Naive B cell (primary cell): ENCODE results near the gene APBB1IP. TPM values are rescaled to one million over a fixed set of nuclear protein-coding genes. Genes with fewer than 3 reads are reported as not detected.

Source experiments
- ATAC-seq, 2 donors: fragments of 150-1000 bp; cut with Tn5 transposase; 2 replicates each; pipeline ENCODE4 v1.10.0; 2021; ENCODE audit warnings: low read depth in 2 of 2, mild to moderate bottlenecking in 2 of 2, moderate library complexity in 2 of 2
- DNase-seq: peaks from one replicate; pipeline ENCODE4 v3.0.0; 2022
- H3K27ac Mint-ChIP-seq, 6 donors: one replicate each; pipeline ENCODE4 v1.8.0; 2020 to 2022; ENCODE audit warnings: mild to moderate bottlenecking in 6 of 6, mixed read lengths in 6 of 6, moderate library complexity in 5 of 6, inconsistent platforms in 2 of 6
- H3K27me3 Mint-ChIP-seq, 3 donors: one replicate each; pipeline ENCODE4 v1.8.0; 2021 to 2022; ENCODE audit warnings: mixed read lengths in 3 of 3, mild to moderate bottlenecking in 1 of 3
- H3K36me3 Mint-ChIP-seq, 2 donors: one replicate each; pipeline ENCODE4 v1.8.0; 2020 to 2022; ENCODE audit warnings: mixed read lengths in 2 of 2, inconsistent platforms in 1 of 2, mild to moderate bottlenecking in 1 of 2
- H3K4me1 Mint-ChIP-seq, 3 donors: one replicate each; pipeline ENCODE4 v1.8.0; 2020 to 2022; ENCODE audit warnings: mixed read lengths in 3 of 3, inconsistent platforms in 1 of 3, mild to moderate bottlenecking in 1 of 3, moderate library complexity in 1 of 3
- H3K4me3 Mint-ChIP-seq, 8 donors: one replicate each; pipeline ENCODE4 v1.8.0; 2020 to 2022; ENCODE audit warnings: mild to moderate bottlenecking in 8 of 8, mixed read lengths in 8 of 8, moderate library complexity in 8 of 8, inconsistent platforms in 2 of 8
- H3K9me3 Mint-ChIP-seq, 7 donors: one replicate each; pipeline ENCODE4 v1.8.0; 2020 to 2022; ENCODE audit warnings: mixed read lengths in 7 of 7, mild to moderate bottlenecking in 5 of 7, inconsistent platforms in 2 of 7, moderate library complexity in 1 of 7
- polyA plus RNA-seq, 6 donors: library from polyadenylated mRNA; unstranded; fragments of 300-500 nt; fragmentation: Illumina TruSeq; gene quantifications; one replicate each; pipeline ENCODE4 v1.2.3, GENCODE V29; 2021; ENCODE audit warnings: low read depth in 6 of 6

Gene APBB1IP
- polyA plus RNA-seq, 6 donors from 2014 or later: 40.1 to 76.1 (median 45.0) TPM

- Mint-ChIP-seq H3K27ac (peak overlapping the region; percentile 18 to 92 (median 76)), H3K9me3 (no peaks in the 10 kb centered on the region), H3K27me3 (no peaks in the 10 kb centered on the region), H3K36me3 (no peaks in the 10 kb centered on the region), H3K4me1 (peaks cover 12 to 14% (median 14%) of the 10 kb centered on the region in 3 donors), H3K4me3 (peak overlapping the region; percentile 29 to 79 (median 64))
- ATAC-seq (peak; percentile 99), DNase-seq (peak; percentile 66)
Observed at GRCh38 chr10:26430641-26431163, 7.4 kb upstream of the APBB1IP start.

- DNase-seq (no peak), ATAC-seq (no peak)
- peaks cover 31 to 35% (median 34%) of the 10 kb centered on the region in 3 donors for H3K4me1 Mint-ChIP-seq
- no peaks in the 10 kb centered on the region for H3K27me3 Mint-ChIP-seq
- H3K27ac Mint-ChIP-seq: no peak overlapping the region
- H3K36me3 Mint-ChIP-seq: no peaks in the 10 kb centered on the region
- H3K9me3 Mint-ChIP-seq: no peaks in the 10 kb centered on the region
- H3K4me3 Mint-ChIP-seq: no peak overlapping the region
Observed at GRCh38 chr10:26432938-26433337, 5.2 kb upstream of the APBB1IP start.

- Mint-ChIP-seq H3K9me3 (no peaks in the 10 kb centered on the region), H3K4me1 (peaks cover 33 to 42% (median 36%) of the 10 kb centered on the region in 3 donors)
Observed at GRCh38 chr10:26435852-26436251, 2.3 kb upstream of the APBB1IP start.

GRCh38 chr10:26436848-26437247 lies 1.3 kb upstream of the APBB1IP start:
- Mint-ChIP-seq H3K4me1 (peaks cover 41 to 51% (median 45%) of the 10 kb centered on the region in 3 donors), H3K4me3 (peak overlapping the region in 6 of 8 donors; percentile 45 to 94 (median 70)), H3K36me3 (peaks cover 0 to 2% of the 10 kb centered on the region in 2 donors), H3K9me3 (no peaks in the 10 kb centered on the region), H3K27me3 (no peaks in the 10 kb centered on the region), H3K27ac (peak overlapping the region in 5 of 6 donors; percentile 87 to 96 (median 93))
- ATAC-seq (no peak), DNase-seq (no peak)

More at GRCh38 chr10:26435852-26436251, 2.3 kb upstream of the APBB1IP start:
- no peak for DNase-seq
- H3K27ac Mint-ChIP-seq: peak overlapping the region; percentile 24 to 97 (median 72)
- no peaks in the 10 kb centered on the region for H3K27me3 Mint-ChIP-seq
- H3K4me3 Mint-ChIP-seq: peak overlapping the region in 3 of 8 donors; percentile 7 to 61 (median 58)
- no peaks in the 10 kb centered on the region for H3K36me3 Mint-ChIP-seq
- no peak for ATAC-seq

- ATAC-seq (peak; percentile 75 to 79), DNase-seq (peak; percentile 66)
- Mint-ChIP-seq H3K36me3 (peaks cover 1 to 15% of the 10 kb centered on the region in 2 donors), H3K4me1 (peaks cover 55 to 61% (median 58%) of the 10 kb centered on the region in 3 donors), H3K4me3 (peak overlapping the region; percentile 85 to 98 (median 94)), H3K27me3 (no peaks in the 10 kb centered on the region), H3K9me3 (no peaks in the 10 kb centered on the region), H3K27ac (peak overlapping the region; percentile 92 to 96 (median 96))
Observed at GRCh38 chr10:26438534-26439341, 597 bp downstream of the APBB1IP start.

GRCh38 chr10:26439406-26440087 lies 1.4 kb downstream of the APBB1IP start:
- ATAC-seq: no peak

GRCh38 chr10:26440088-26440470 lies 1.9 kb downstream of the APBB1IP start:
- Mint-ChIP-seq H3K4me1 (peaks cover 62 to 73% (median 69%) of the 10 kb centered on the region in 3 donors), H3K27me3 (no peaks in the 10 kb centered on the region), H3K27ac (peak overlapping the region; percentile 59 to 96 (median 91)), H3K9me3 (no peaks in the 10 kb centered on the region), H3K4me3 (peak overlapping the region; percentile 85 to 98 (median 93)), H3K36me3 (peaks cover 12 to 24% of the 10 kb centered on the region in 2 donors)
- no peak for DNase-seq
- ATAC-seq: no peak

More at GRCh38 chr10:26439406-26440087, 1.4 kb downstream of the APBB1IP start:
- Mint-ChIP-seq H3K27ac (peak overlapping the region; percentile 82 to 96 (median 93)), H3K4me1 (peaks cover 59 to 69% (median 65%) of the 10 kb centered on the region in 3 donors), H3K27me3 (no peaks in the 10 kb centered on the region), H3K9me3 (no peaks in the 10 kb centered on the region), H3K4me3 (peak overlapping the region; percentile 85 to 98 (median 93)), H3K36me3 (peaks cover 9 to 23% of the 10 kb centered on the region in 2 donors)
- no peak for DNase-seq

GRCh38 chr10:26441491-26442214 lies 3.5 kb downstream of the APBB1IP start:
- H3K4me1 Mint-ChIP-seq: peaks cover 62 to 73% (median 70%) of the 10 kb centered on the region in 3 donors

GRCh38 chr10:26445411-26446031 lies 7.4 kb downstream of the APBB1IP start:
- ATAC-seq: no peak
- peak overlapping the region; percentile 89 to 96 (median 92) for H3K27ac Mint-ChIP-seq
- DNase-seq: no peak
- peaks cover 64 to 86% (median 82%) of the 10 kb centered on the region in 3 donors for H3K4me1 Mint-ChIP-seq
- H3K27me3 Mint-ChIP-seq: no peaks in the 10 kb centered on the region
- H3K36me3 Mint-ChIP-seq: peaks cover 20 to 40% of the 10 kb centered on the region in 2 donors
- peaks cover 0 to 5% (median 0%) of the 10 kb centered on the region in 7 donors for H3K9me3 Mint-ChIP-seq
- no peak overlapping the region for H3K4me3 Mint-ChIP-seq

More at GRCh38 chr10:26441491-26442214, 3.5 kb downstream of the APBB1IP start:
- Mint-ChIP-seq H3K9me3 (peaks cover 0 to 3% (median 0%) of the 10 kb centered on the region in 7 donors), H3K27me3 (no peaks in the 10 kb centered on the region), H3K36me3 (peaks cover 15 to 36% of the 10 kb centered on the region in 2 donors), H3K4me3 (peak overlapping the region in 7 of 8 donors; percentile 17 to 68 (median 50)), H3K27ac (peak overlapping the region; percentile 90 to 96 (median 92))
- ATAC-seq (no peak), DNase-seq (no peak)

GRCh38 chr10:26446258-26446657 lies 8.1 kb downstream of the APBB1IP start:
- H3K27me3 Mint-ChIP-seq: no peaks in the 10 kb centered on the region
- peaks cover 0 to 5% (median 0%) of the 10 kb centered on the region in 7 donors for H3K9me3 Mint-ChIP-seq
- peak overlapping the region; percentile 91 to 98 (median 94) for H3K27ac Mint-ChIP-seq
- peaks cover 64 to 89% (median 84%) of the 10 kb centered on the region in 3 donors for H3K4me1 Mint-ChIP-seq
- peaks cover 20 to 40% of the 10 kb centered on the region in 2 donors for H3K36me3 Mint-ChIP-seq
- ATAC-seq (no peak), DNase-seq (no peak)
- H3K4me3 Mint-ChIP-seq: peak overlapping the region in 7 of 8 donors; percentile 1 to 81 (median 57)

- Mint-ChIP-seq H3K27me3 (no peaks in the 10 kb centered on the region), H3K36me3 (peaks cover 20 to 28% of the 10 kb centered on the region in 2 donors), H3K9me3 (peaks cover 0 to 5% (median 0%) of the 10 kb centered on the region in 7 donors), H3K4me1 (peaks cover 59 to 86% (median 82%) of the 10 kb centered on the region in 3 donors), H3K27ac (peak overlapping the region; percentile 96 to 99 (median 98)), H3K4me3 (peak overlapping the region; percentile 63 to 84 (median 74))
- ATAC-seq: peak; percentile 44 to 53
- no peak for DNase-seq
Observed at GRCh38 chr10:26448292-26448691, 10.2 kb downstream of the APBB1IP start.
